Measurements from ENCODE around the gene PRKCE.

PRKCE gene

DNA sequence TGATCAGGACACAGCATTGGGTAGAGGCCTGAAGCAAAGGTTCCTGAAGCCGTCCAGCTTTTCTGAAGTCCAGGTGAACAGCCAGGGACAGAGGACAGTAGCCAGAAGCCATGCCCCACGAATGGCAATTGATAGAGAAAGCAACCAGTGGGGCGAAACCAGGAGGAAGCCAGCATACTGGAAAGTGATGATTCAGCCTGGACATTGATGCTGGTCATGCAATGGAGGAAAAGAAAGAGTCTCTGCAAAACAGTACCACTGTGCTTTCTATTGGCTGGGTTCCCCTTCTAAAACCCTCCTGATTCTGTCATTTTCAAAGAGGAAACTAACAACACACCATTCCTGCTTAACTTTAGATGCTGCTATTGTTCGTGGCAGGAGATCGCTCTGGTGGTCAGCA lies 424.4 kb downstream of the PRKCE start:
- no peak for TF ChIP-seq GATA3 (IDR thresholded peaks at IDR 0.05; ENCODE audit: low read depth, low read length)
- no peak for TF ChIP-seq GATA2 (IDR thresholded peaks at IDR 0.05; ENCODE audit: low read depth, low read length)

DNA sequence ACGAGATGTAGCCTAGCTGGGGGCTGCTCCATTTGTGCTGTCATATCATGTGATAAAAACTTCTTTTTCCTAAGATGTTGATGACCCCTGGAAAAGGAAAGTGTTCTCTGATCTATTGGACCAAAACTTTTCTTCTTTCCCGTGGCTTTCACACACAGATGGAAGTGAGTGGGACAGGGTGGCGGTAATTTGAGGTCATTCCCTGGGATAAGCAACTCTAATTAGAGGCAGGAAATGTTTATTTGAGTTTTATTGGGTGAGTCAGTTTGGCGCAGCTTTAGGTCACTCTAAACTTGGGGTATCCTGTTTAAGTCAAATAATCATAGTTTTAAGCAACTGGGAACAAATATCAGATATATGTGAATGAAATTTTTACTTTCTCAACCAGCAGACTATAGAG lies 424.8 kb downstream of the PRKCE start:
- no peak for TF ChIP-seq GATA2 (IDR thresholded peaks at IDR 0.05; ENCODE audit: low read depth, low read length)
- TF ChIP-seq GATA3 (IDR thresholded peaks at IDR 0.05; ENCODE audit: low read depth, low read length), result no peak

DNA sequence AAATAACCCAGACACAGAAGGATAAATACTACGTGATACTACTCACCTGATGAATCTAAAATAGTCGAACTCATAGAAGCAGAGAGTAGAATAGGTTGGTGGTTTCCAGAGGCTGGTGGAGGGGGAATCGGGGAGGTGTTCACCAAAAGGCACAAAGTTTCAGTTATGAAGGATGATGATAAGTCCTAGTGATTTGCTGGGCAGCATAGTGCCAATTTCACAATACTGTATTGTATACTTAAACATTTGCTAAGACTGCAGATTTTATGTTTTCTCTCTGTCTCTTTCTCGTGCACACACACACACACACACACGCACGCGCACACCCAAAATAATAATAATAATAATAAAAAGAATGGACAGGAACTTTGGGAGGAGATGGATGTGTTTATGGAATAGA lies 425.4 kb downstream of the PRKCE start:
- TF ChIP-seq GATA2 (IDR thresholded peaks at IDR 0.05; ENCODE audit: low read depth, low read length) (no peak), GATA3 (IDR thresholded peaks at IDR 0.05; ENCODE audit: low read depth, low read length) (no peak)

DNA sequence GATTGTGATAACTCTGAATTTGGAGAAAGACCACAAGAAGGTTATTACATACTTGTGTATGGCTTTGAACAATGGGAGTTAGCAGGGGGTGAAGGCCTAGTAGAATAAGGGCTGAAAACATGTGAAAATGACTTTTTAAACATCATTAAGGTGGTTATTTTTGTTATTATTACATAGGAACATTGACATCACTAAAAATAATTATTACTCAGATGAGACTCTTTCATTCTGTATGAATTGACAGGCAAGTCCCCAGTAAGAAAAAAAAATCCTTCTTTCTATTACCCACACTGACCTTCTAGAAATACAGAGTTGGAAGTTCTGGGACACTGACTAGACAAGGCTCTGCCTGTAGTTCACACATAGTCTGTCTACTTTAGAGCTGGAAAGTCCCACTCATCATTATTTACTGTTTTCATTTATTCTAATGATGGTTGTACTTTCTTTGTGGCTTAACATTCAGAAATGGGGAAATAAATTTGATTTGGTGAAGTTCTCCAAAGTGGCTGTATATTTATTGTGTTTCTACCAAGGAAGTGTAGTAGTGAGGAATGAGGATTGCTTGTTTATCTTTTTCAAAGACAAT lies 426.1 kb downstream of the PRKCE start:
- TF ChIP-seq GATA2 (IDR thresholded peaks at IDR 0.05; ENCODE audit: low read depth, low read length) (no peak), GATA3 (IDR thresholded peaks at IDR 0.05; ENCODE audit: low read depth, low read length) (no peak)

DNA sequence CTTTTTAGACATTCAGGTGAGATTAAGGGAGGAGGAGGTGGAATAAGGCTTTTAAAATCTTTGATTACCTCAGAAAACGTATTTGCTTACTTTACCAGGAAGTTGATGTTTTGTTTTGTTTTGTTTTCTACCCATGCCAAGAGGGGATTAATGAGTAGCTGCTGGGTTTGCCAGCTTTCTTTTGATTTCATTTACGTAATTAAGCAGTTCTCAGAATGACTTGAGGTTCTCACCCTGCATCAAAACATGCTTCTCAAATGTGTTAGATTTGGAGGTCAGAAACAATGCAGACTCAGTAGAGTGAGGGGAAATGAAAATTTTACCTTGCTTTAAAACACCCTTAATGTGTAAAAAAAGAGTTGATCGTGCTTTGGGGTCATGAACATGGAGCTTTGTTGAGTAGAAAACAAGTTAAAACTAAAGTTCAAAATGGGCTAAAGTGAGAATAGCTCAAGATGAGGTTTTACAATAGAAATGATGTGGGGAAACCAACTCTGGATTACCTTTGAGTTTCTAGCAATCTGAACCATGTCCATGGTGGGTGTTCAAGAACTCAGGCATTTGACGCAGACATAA lies 428.6 kb downstream of the PRKCE start:
- TF ChIP-seq GATA2 (IDR thresholded peaks at IDR 0.05; ENCODE audit: low read depth, low read length), result no peak
- TF ChIP-seq GATA3 (IDR thresholded peaks at IDR 0.05; ENCODE audit: low read depth, low read length), result no peak

DNA sequence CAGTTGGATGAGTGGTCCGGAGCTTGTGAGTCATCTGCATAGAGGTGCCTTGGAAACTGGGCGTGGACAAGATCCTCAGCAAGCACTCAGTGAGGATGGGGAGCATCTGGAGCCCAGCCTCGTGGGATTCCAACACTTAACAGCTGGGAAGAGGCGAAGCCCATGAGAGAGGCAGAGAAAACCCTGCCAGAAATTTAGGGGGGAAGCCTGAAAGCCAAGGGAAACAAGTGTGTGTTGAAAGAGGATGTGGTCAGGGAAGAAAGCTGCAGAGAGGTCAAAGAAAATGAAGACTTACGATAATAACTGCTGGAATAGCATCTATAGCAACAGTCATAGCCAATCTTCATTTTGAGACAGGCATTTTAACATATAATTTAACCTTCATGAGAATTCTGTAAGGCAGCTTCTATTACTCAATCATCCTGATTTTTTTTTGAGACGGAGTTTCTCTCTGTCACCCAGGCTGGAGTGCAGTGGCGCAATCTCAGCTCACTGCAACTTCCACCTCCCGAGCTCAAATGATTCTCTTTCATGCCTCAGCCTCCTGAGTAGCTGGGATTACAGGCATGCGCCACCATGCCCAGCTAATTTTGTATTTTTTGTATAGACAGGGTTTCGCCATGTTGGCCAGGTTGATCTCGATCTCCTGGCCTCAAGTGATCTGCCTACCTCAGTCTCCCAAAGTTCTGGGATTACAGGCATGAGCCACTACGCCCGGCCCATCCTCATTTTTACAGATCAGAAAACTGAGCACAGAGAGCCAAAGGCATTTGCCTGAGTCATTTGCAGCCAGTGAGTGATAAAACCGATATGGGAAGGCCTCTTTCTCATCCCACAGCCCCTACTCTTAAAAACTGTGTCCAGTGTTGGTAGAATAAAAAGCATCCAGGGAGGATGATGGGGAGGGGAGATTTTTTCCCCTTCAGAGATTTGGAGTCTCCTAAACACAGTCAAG lies 431.3 kb downstream of the PRKCE start:
- no peak for TF ChIP-seq GATA3 (IDR thresholded peaks at IDR 0.05; ENCODE audit: low read depth, low read length)
- TF ChIP-seq GATA2 (IDR thresholded peaks at IDR 0.05; ENCODE audit: low read depth, low read length), result no peak

DNA sequence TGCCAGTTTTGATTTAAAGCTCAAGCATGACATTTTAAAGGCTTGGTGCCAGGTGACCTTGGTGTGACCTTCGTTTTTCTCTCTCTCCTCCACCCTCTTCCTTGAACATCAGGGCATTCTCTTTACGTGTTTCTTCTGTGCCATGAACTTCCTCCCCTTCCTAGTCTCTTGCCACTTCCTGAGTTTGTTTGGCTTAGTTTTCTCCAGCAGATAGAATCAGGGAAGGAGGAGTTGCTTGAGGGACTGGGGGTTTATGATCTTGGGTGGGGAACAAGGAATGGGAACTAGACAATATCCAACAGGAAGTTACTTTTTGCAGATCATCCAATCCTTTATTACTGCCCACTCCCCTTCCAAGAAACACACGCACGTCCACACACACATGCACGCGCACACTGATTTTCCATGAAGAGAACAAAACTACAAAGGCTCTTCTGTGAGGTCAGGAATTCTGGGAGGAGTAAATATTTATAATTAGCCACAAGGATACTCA lies 435.1 kb downstream of the PRKCE start:
- TF ChIP-seq GATA3 (IDR thresholded peaks at IDR 0.05; ENCODE audit: low read depth, low read length) (no peak), GATA2 (IDR thresholded peaks at IDR 0.05; ENCODE audit: low read depth, low read length) (no peak)

DNA sequence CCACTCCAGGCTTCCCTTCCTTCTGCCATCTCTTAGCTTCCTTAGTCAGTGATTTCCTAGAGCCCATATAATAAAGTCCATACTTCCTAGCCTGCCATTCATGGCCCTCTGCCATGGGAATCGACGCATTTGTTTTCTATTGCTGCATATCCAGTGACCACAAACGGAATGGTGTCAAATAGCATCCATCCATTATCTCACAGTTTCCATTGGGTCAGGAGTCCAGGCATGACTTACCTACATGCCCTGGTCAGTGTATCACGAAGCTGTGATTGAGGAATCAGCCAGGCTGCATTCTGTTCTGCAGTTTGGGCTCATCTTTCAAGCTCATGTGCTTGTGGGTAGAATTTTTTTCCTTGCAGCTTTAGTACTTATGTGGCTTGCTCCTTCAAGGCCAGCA lies 436.0 kb downstream of the PRKCE start:
- TF ChIP-seq GATA2 (IDR thresholded peaks at IDR 0.05; ENCODE audit: low read depth, low read length) (no peak), GATA3 (IDR thresholded peaks at IDR 0.05; ENCODE audit: low read depth, low read length) (no peak)

DNA sequence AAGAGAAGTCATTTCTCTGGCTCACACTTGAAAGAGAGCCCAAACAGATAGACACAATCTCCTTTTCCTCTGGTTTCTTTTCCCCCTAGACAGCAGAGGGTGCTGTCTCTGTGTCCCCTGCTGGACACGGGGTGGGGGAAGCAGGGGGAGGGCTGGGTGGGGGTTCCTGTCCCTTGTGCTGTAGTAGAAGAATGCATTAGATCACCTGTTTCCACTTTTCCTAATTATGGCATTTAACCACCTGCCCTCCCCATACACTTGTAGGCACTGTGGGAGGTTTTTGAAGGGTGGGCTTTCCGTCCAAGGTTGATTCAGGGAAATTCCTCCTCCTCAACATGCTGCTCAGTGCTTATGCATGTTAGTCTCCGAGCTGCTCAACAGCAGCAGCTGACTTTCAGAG lies 439.5 kb downstream of the PRKCE start:
- TF ChIP-seq GATA2 (IDR thresholded peaks at IDR 0.05; ENCODE audit: low read depth, low read length), result no peak
- no peak for TF ChIP-seq GATA3 (IDR thresholded peaks at IDR 0.05; ENCODE audit: low read depth, low read length)

DNA sequence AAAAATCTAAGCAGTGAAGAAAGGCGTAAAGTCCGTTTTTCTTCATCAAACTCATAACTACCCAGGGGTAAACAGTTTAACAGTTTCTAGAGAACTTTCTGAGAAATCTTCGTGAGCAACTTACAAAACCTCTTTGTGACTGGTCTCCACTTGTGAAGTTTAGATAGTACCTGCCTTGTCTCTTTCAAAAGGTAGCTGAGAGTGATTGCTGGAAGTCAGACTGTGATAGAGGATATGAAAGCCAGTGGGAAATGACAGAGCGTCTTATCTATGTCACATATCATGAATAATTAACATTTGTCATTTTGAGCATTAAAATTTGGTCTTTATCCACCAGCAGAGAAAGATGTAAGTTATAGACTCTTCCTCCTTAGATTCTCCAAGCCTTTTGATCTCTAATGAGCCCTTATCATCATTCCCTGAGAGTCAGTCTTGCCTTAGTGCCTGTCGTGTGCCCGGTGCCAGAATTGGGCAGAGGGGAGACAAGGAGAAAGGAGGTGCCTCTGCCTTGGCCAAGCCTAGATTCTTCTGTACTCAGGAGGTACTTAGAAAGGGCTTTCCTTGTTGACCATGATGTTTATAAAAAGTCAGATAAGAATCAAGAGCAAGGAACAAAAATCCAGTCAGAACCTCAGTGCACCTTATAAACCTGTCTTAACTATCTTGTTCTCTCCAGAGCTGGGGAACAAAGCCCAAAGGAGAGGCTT lies 440.6 kb downstream of the PRKCE start:
- TF ChIP-seq GATA2 (IDR thresholded peaks at IDR 0.05; ENCODE audit: low read depth, low read length) (no peak; the same call in 1 of the 2 replicates), GATA3 (IDR thresholded peaks at IDR 0.05; ENCODE audit: low read depth, low read length) (no peak)

DNA sequence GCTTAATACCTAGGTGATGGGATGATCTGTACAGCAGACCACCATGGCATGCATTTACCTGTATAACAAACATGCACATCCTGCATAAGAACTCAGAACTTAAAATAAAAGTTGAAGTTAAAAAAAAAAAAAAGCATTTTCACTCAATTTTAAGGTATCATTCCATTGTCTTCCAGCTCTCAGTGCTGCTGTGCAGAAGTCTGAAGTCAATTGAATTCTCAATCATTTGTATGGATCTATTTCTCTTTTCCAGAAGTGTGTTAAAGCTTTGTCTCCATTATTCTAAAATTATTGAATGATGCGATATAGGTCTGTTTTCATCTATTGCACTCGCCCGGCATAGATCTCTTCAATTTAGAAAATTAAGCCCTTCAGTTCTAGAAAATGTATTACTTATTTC lies 443.2 kb downstream of the PRKCE start:
- TF ChIP-seq GATA2 (IDR thresholded peaks at IDR 0.05; ENCODE audit: low read depth, low read length) (no peak), GATA3 (IDR thresholded peaks at IDR 0.05; ENCODE audit: low read depth, low read length) (no peak)

DNA sequence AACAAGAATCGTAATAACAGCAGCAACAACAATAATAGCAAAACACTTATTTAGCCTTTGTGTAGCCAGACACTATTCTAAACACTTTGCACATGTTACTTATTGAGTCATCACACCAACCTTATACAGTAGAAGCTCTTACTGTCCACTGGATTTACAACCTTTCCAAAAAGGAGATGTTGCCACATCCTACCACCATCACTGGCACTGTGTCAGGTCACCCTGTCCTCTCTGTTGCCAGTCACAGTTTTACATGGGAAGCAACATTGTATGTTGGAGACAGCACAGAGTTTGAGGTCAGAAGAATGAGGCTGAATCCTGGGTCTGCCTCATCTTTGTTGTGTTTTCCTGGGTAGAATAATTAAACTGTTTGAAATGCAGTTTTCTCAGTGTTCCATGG lies 444.4 kb downstream of the PRKCE start:
- TF ChIP-seq GATA3 (IDR thresholded peaks at IDR 0.05; ENCODE audit: low read depth, low read length) (no peak), GATA2 (IDR thresholded peaks at IDR 0.05; ENCODE audit: low read depth, low read length) (no peak)

DNA sequence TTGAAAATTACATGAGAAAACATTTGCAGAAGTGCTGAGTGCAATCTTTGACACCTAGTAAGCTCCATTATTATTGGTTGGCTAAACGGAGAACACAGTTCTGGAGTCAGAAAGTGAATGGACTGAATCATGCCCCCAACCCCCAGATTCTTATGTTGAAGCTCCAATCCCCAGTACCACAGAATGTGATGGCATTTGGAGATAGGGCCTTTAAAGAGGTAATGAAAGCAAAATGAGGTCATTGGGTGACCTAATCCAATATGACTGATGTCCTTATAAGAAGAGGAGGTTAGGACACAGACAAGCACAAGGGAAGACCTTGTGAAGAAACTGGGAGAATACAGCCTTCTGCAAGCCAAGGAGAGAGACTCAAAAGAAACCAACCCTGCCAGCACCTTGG lies 444.8 kb downstream of the PRKCE start:
- TF ChIP-seq GATA3 (IDR thresholded peaks at IDR 0.05; ENCODE audit: low read depth, low read length) (no peak), GATA2 (IDR thresholded peaks at IDR 0.05; ENCODE audit: low read depth, low read length) (no peak)
